HFF-Myc (cell line): ENCODE data around the gene ABR.

Source experiments
- DNase-seq: peaks from one replicate; pipeline ENCODE4 v3.0.0-alpha.2; 2011; ENCODE audit warnings: low read depth; ENCODE audit errors: extremely low read depth
- H3K4me3 ChIP-seq: replicated peaks from 2 replicates; pipeline ENCODE4 v1.5.1; 2011; ENCODE audit warnings: low read depth, mild to moderate bottlenecking, control low read depth, low read length
- TF ChIP-seq, protein P1 (sequence below): IDR thresholded peaks from 2 replicates; pipeline ENCODE4 v1.5.1; 2012; ENCODE audit warnings: mild to moderate bottlenecking, low read depth, low read length, control low read depth; ENCODE audit errors: missing control alignments

The ABR gene

DNA sequence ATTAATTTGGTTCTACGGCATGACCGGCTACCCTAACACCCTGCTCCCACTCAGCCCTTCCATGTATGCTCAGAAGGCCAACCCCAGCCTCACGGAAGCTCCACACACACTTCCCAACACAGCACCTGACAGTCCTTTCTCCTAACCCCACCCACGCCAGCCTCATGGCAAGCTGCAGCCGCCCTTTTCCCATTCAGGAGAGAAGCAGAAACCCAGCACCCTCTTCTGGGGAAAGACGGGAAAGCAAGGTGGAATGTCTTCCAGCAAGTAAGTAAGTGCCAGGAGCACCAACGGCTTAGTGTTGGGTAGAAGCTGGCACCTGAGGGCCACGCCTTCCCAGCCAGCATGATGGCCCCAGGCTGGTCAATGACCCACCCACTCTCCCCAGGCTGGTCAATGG lies 32.1 kb downstream of the ABR start:
- no peak overlapping the region for H3K4me3 ChIP-seq
- TF ChIP-seq, protein P1, sequence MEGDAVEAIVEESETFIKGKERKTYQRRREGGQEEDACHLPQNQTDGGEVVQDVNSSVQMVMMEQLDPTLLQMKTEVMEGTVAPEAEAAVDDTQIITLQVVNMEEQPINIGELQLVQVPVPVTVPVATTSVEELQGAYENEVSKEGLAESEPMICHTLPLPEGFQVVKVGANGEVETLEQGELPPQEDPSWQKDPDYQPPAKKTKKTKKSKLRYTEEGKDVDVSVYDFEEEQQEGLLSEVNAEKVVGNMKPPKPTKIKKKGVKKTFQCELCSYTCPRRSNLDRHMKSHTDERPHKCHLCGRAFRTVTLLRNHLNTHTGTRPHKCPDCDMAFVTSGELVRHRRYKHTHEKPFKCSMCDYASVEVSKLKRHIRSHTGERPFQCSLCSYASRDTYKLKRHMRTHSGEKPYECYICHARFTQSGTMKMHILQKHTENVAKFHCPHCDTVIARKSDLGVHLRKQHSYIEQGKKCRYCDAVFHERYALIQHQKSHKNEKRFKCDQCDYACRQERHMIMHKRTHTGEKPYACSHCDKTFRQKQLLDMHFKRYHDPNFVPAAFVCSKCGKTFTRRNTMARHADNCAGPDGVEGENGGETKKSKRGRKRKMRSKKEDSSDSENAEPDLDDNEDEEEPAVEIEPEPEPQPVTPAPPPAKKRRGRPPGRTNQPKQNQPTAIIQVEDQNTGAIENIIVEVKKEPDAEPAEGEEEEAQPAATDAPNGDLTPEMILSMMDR = peak; percentile 47
- DNase-seq = no peak

DNA sequence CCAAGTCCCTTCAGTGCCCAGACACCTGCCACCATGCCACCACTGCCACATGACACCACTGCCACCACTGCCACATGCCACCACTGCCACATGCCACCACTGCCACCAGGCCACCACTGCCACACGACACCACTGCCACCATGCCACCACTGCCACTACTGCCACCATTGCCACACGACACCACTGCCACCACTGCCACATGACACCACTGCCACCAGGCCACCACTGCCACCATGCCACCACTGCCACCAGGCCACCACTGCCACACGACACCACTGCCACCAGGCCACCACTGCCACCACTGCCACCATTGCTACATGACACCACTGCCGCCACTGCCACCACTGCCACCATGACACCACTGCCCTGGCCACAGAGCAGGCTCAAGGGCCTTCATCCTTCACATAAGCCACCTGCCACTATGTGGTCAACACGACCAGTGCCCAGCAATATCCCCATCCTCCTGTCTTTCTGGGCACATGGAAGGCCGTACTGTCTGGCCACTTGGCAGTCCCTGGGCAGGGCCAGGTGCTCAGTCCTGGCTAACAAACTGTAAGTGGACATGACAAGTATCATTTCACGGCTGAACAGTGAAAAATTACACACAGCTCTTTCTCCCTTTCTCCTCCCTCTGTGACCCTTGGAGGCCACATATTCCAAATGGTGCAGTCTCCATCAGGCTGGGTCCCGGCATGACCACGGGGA lies 33.1 kb downstream of the ABR start:
- TF ChIP-seq, protein P1 = no peak
- no peak for DNase-seq
- no peak overlapping the region for H3K4me3 ChIP-seq

DNA sequence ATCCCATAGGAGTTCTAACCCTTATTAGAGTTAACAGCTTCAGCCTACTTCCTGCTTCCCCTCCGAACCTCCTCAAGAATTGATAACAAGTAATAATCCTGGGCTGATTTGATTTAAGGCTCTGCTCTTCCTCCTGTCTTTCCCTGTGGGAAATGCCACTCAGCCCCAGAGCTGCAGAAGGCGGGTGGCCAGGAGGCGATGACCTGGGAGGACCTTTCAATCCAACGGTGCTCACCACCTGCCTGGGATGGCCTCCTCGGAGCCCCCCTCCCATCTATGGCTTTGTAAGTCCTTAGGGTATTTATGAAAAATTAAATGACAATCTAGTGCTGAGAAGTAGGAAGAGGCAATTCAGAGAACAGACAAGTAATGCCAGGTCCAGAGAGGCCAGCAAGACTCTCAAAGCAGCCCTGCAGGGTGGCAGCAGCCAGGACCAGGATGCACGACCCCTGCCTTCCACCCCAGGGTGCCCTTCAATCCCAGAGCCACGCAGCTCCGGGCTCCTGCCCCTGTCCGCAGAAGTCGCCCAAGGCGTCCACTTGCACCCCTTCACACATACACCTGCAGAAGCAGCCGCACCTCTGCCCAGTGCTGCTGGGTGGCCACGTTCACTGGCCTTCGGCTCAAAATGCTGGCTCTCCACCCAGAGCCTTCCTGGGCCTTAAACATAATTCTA lies 34.3 kb downstream of the ABR start:
- H3K4me3 ChIP-seq = no peak overlapping the region
- TF ChIP-seq, protein P1 = no peak
- no peak for DNase-seq

DNA sequence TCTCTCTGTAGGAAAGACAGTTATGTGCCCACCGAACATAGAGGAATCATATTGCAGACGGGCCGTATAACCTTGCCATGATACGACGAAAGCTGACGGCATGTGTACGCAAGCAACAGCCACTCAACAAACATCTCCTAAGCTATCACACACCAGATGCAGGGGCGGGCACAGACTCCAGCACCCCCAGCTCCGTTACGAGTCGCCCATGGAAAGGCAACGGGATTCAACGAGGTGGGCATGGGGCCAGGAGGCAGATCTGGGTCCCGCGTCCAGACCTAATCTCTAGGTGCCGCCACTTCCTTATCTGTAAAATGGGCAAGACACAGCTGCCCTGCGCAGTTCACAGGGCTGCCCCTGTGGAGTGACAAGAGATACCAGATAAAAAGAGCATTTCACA lies 35.6 kb downstream of the ABR start:
- no peak overlapping the region for H3K4me3 ChIP-seq
- DNase-seq = no peak
- TF ChIP-seq, protein P1 = no peak

DNA sequence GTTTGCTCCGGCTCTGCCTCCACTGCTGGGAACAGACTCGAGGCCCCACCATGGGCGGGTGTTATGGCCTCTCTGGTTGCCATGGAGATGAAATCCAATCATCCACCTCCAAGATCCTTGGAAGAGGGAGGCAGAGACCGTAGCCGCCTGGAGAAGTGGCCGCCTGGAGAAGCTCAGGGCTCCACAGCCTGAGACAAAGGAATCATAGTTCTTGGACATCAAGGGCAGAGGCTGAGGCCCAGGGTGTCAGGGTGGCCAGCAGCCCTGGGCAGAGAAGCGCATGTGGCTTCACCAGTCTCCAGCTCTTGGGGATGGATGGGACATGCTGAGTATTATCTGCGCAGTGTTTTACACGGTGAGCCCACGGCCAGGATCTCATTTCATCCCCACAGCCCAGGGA lies 36.2 kb downstream of the ABR start:
- H3K4me3 ChIP-seq = no peak overlapping the region
- TF ChIP-seq, protein P1 = no peak
- no peak for DNase-seq

DNA sequence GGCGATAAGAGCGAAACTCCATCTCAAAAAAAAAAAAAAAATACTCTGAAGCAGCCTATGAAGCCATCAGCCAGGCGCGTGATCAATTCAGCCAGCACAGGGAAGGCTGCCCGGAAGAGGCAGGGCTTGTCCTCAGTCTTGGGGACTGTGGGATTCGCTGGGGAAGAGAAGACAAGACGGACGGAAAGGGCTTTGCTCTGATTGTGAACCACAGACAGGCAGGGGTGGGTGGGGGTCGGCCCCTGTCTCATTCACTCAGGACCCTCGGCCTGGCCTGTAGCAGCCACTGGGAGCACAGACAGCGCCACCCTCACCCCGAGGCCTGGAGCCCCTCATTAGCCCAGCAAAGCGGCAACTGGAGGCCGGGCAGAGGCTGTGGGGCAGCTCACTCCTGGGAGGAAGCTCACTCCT lies 37.2 kb downstream of the ABR start:
- TF ChIP-seq, protein P1 = no peak
- no peak overlapping the region for H3K4me3 ChIP-seq
- DNase-seq = no peak
